Central memory CD8-positive, alpha-beta T cell (primary cell): ENCODE data around the gene SYT15.

ENCODE experiments used
- ATAC-seq: fragments of 150-1000 bp; cut with Tn5 transposase; replicated peaks from 2 replicates; pipeline ENCODE4 v1.10.0; 2022; ENCODE audit warnings: mild to moderate bottlenecking, moderate FRiP score, moderate number of reproducible peaks; ENCODE audit not compliant: poor library complexity, severe bottlenecking; ENCODE audit errors: extremely low read depth
- DNase-seq, 2 donors: peaks; one replicate each; pipeline ENCODE4 v3.0.0; 2021; ENCODE audit warnings: low spot score in 2 of 2
- H3K27ac Mint-ChIP-seq: one replicate; pipeline ENCODE4 v1.8.0; 2022; ENCODE audit warnings: low read depth, mild to moderate bottlenecking, moderate library complexity, mixed read lengths
- H3K27me3 Mint-ChIP-seq: one replicate; pipeline ENCODE4 v1.8.0; 2022; ENCODE audit warnings: mixed read lengths
- H3K36me3 Mint-ChIP-seq: one replicate; pipeline ENCODE4 v1.8.0; 2022; ENCODE audit warnings: mild to moderate bottlenecking, moderate library complexity, mixed read lengths; ENCODE audit not compliant: insufficient read depth
- H3K4me1 Mint-ChIP-seq: one replicate; pipeline ENCODE4 v1.8.0; 2022; ENCODE audit warnings: mixed read lengths
- H3K4me3 Mint-ChIP-seq: one replicate; pipeline ENCODE4 v1.8.0; 2022; ENCODE audit warnings: mild to moderate bottlenecking, moderate library complexity, mixed read lengths
- H3K9me3 Mint-ChIP-seq: one replicate; pipeline ENCODE4 v1.8.0; 2022; ENCODE audit warnings: mixed read lengths

Gene SYT15

GRCh38 chr10:46548498-46549090, 30.3 kb upstream of the SYT15 start:
- no peaks in the 10 kb centered on the region for H3K36me3 Mint-ChIP-seq
- no peaks in the 10 kb centered on the region for H3K9me3 Mint-ChIP-seq
- peak; percentile 11 to 12 for DNase-seq

GRCh38 chr10:46549171-46550075, 29.5 kb upstream of the SYT15 start:
- DNase-seq (peak; percentile 11 to 12), ATAC-seq (no peak)
- Mint-ChIP-seq H3K27ac (no peak overlapping the region), H3K9me3 (no peaks in the 10 kb centered on the region), H3K27me3 (peaks cover 1% of the 10 kb centered on the region), H3K4me3 (no peak overlapping the region), H3K36me3 (no peaks in the 10 kb centered on the region), H3K4me1 (no peaks in the 10 kb centered on the region)

More at GRCh38 chr10:46548498-46549090, 30.3 kb upstream of the SYT15 start:
- H3K4me1 Mint-ChIP-seq = no peaks in the 10 kb centered on the region
- no peak overlapping the region for H3K27ac Mint-ChIP-seq
- H3K4me3 Mint-ChIP-seq = no peak overlapping the region
- ATAC-seq = no peak
- peaks cover 10% of the 10 kb centered on the region for H3K27me3 Mint-ChIP-seq

- H3K36me3 Mint-ChIP-seq = no peaks in the 10 kb centered on the region
- no peaks in the 10 kb centered on the region for H3K27me3 Mint-ChIP-seq
- DNase-seq = peak; percentile 10 to 11
- no peaks in the 10 kb centered on the region for H3K9me3 Mint-ChIP-seq
- no peak for ATAC-seq
- no peaks in the 10 kb centered on the region for H3K4me1 Mint-ChIP-seq
- no peak overlapping the region for H3K27ac Mint-ChIP-seq
- H3K4me3 Mint-ChIP-seq = no peak overlapping the region
Observed at GRCh38 chr10:46550076-46550790, 28.7 kb upstream of the SYT15 start.

GRCh38 chr10:46550795-46551700, 27.9 kb upstream of the SYT15 start:
- Mint-ChIP-seq H3K36me3 (no peaks in the 10 kb centered on the region), H3K4me1 (no peaks in the 10 kb centered on the region), H3K27ac (no peak overlapping the region), H3K27me3 (no peaks in the 10 kb centered on the region), H3K9me3 (no peaks in the 10 kb centered on the region), H3K4me3 (no peak overlapping the region)
- peak; percentile 9 to 12 for DNase-seq
- no peak for ATAC-seq

GRCh38 chr10:46551701-46552525, 27.0 kb upstream of the SYT15 start:
- H3K9me3 Mint-ChIP-seq = no peaks in the 10 kb centered on the region
- H3K4me3 Mint-ChIP-seq = no peak overlapping the region
- H3K27me3 Mint-ChIP-seq = no peaks in the 10 kb centered on the region
- DNase-seq (peak; percentile 11 to 12), ATAC-seq (no peak)
- no peak overlapping the region for H3K27ac Mint-ChIP-seq
- H3K36me3 Mint-ChIP-seq = no peaks in the 10 kb centered on the region
- peaks cover 2% of the 10 kb centered on the region for H3K4me1 Mint-ChIP-seq

- no peak overlapping the region for H3K27ac Mint-ChIP-seq
- peaks cover 9% of the 10 kb centered on the region for H3K4me1 Mint-ChIP-seq
- no peaks in the 10 kb centered on the region for H3K27me3 Mint-ChIP-seq
- no peak overlapping the region for H3K4me3 Mint-ChIP-seq
- ATAC-seq (no peak), DNase-seq (peak; percentile 10 to 12)
- no peaks in the 10 kb centered on the region for H3K9me3 Mint-ChIP-seq
- H3K36me3 Mint-ChIP-seq = peaks cover 2% of the 10 kb centered on the region
Observed at GRCh38 chr10:46552526-46553237, 26.2 kb upstream of the SYT15 start.

GRCh38 chr10:46553238-46554049, 25.5 kb upstream of the SYT15 start:
- Mint-ChIP-seq H3K4me1 (peaks cover 12% of the 10 kb centered on the region), H3K27ac (no peak overlapping the region), H3K9me3 (no peaks in the 10 kb centered on the region), H3K36me3 (peaks cover 2% of the 10 kb centered on the region), H3K27me3 (no peaks in the 10 kb centered on the region), H3K4me3 (no peak overlapping the region)
- DNase-seq (peak; percentile 10 to 12), ATAC-seq (no peak)

- Mint-ChIP-seq H3K4me3 (no peak overlapping the region), H3K36me3 (peaks cover 2% of the 10 kb centered on the region), H3K4me1 (peaks cover 12% of the 10 kb centered on the region), H3K27ac (no peak overlapping the region), H3K27me3 (no peaks in the 10 kb centered on the region), H3K9me3 (no peaks in the 10 kb centered on the region)
- DNase-seq = peak; percentile 9 to 10
- no peak for ATAC-seq
Observed at GRCh38 chr10:46554166-46554781, 24.7 kb upstream of the SYT15 start.

- DNase-seq = peak; percentile 9 to 10
- Mint-ChIP-seq H3K9me3 (no peaks in the 10 kb centered on the region), H3K36me3 (peaks cover 2% of the 10 kb centered on the region), H3K4me3 (no peak overlapping the region), H3K4me1 (peaks cover 12% of the 10 kb centered on the region), H3K27ac (no peak overlapping the region), H3K27me3 (no peaks in the 10 kb centered on the region)
- ATAC-seq = no peak
Observed at GRCh38 chr10:46555366-46555712, 23.6 kb upstream of the SYT15 start.

- ATAC-seq (no peak), DNase-seq (peak; percentile 12 to 13)
- no peaks in the 10 kb centered on the region for H3K27me3 Mint-ChIP-seq
- H3K27ac Mint-ChIP-seq = no peak overlapping the region
- H3K4me1 Mint-ChIP-seq = peaks cover 12% of the 10 kb centered on the region
- no peak overlapping the region for H3K4me3 Mint-ChIP-seq
- H3K9me3 Mint-ChIP-seq = no peaks in the 10 kb centered on the region
- H3K36me3 Mint-ChIP-seq = peaks cover 2% of the 10 kb centered on the region
Observed at GRCh38 chr10:46555713-46556514, 23.0 kb upstream of the SYT15 start.
